ENCODE measurements around the gene PIANP. TPM values are rescaled to one million over a fixed set of nuclear protein-coding genes. Genes with fewer than 3 reads are reported as not detected.

The PIANP gene
- total RNA-seq, 2 experiments from 2014 or later: 0.98 to 15.2 TPM

GRCh38 chr12:6724409-6724797 lies 23.8 kb upstream of the PIANP start:
- peaks cover 50% of the 10 kb centered on the region for H3K4me1 ChIP-seq (ENCODE audit: insufficient read depth, low read length, poor library complexity, severe bottlenecking)
- no peaks in the 10 kb centered on the region for H3K9me3 ChIP-seq (ENCODE audit: low read length)
- peaks cover 16% of the 10 kb centered on the region for H3K36me3 ChIP-seq (ENCODE audit: insufficient read depth, low read length)
- intact Hi-C loops (cut with micrococcal nuclease; ENCODE audit: unreplicated experiment): loop anchor here (1.0 kb wide), 4 partner anchors 27 to 61 kb away; partner anchors contain the start of genes ING4, MLF2 and ZNF384
- no peaks in the 10 kb centered on the region for H4K20me1 ChIP-seq (ENCODE audit: insufficient read depth, low read length)
- peak overlapping the region; percentile 76 for H3K4me3 ChIP-seq (ENCODE audit: low read depth, low read length, poor library complexity, severe bottlenecking)
- TF ChIP-seq EZH2phosphoT487 (IDR thresholded peaks at IDR 0.05; ENCODE audit: borderline replicate concordance, low read depth, low read length): no peak
- ChIA-PET POLR2A (interaction anchor here (0.6 to 3.3 kb wide), 24 partner anchors 9 to 230 kb away, joined by 3 to 16 read pairs (median 4); partner anchors contain the start of genes CDCA3, GNB3, MLF2 and SPSB2), CTCF (ENCODE audit: unreplicated experiment) (interaction anchor here (0.6 to 1.4 kb wide), 6 partner anchors 18 to 142 kb away, joined by 3 to 9 read pairs (median 3); partner anchors contain the start of gene PTMS)
- H3K27ac ChIP-seq (ENCODE audit: low read depth, low read length, poor library complexity, severe bottlenecking): peak overlapping the region; percentile 77
- peaks cover 11% of the 10 kb centered on the region; the same call in 1 of the 2 replicates for H3K79me2 ChIP-seq (ENCODE audit: insufficient read depth, low read depth, low read length)
- no peaks in the 10 kb centered on the region for H3K9me2 ChIP-seq (ENCODE audit: insufficient read depth, low read length)
- peak overlapping the region; percentile 90 for H3K4me2 ChIP-seq (ENCODE audit: low read length)
- H2AFZ ChIP-seq (ENCODE audit: low read length): peak overlapping the region; percentile 72; the same call in 1 of the 2 replicates
- BruUV-seq (replicated peaks): no TSS peak
- peak; percentile 75 for DNase-seq (ENCODE audit: low spot score)

- DNase-seq (ENCODE audit: low spot score): peak; percentile 100
- Histone ChIP-seq H3K36me3 (ENCODE audit: insufficient read depth, low read length) (peaks cover 10% of the 10 kb centered on the region), H2AFZ (ENCODE audit: low read length) (peak within 1 kb of the TSS; percentile 72; the same call in 1 of the 2 replicates), H3K4me2 (ENCODE audit: low read length) (peak within 1 kb of the TSS; percentile 90), H3K9me3 (ENCODE audit: low read length) (no peaks in the 10 kb centered on the region), H4K20me1 (ENCODE audit: insufficient read depth, low read length) (no peaks in the 10 kb centered on the region), H3K4me3 (ENCODE audit: low read depth, low read length, poor library complexity, severe bottlenecking) (peak within 1 kb of the TSS; percentile 76), H3K4me1 (ENCODE audit: insufficient read depth, low read length, poor library complexity, severe bottlenecking) (peaks cover 52% of the 10 kb centered on the region), H3K79me2 (ENCODE audit: insufficient read depth, low read depth, low read length) (peaks cover 11% of the 10 kb centered on the region; the same call in 1 of the 2 replicates), H3K27ac (ENCODE audit: low read depth, low read length, poor library complexity, severe bottlenecking) (peak within 1 kb of the TSS; percentile 77), H3K9me2 (ENCODE audit: insufficient read depth, low read length) (no peaks in the 10 kb centered on the region)
- CTCF ChIA-PET (ENCODE audit: unreplicated experiment): interaction anchor here (0.6 to 1.4 kb wide), 7 partner anchors 17 to 348 kb away, joined by 3 to 9 read pairs (median 3); no protein-coding TSS in a partner anchor
- TF ChIP-seq EZH2phosphoT487 (IDR thresholded peaks at IDR 0.05; ENCODE audit: borderline replicate concordance, low read depth, low read length) (no peak), CTCF (conservative IDR thresholded peaks at IDR 0.05; ENCODE audit: low read length) (peak; percentile 25; the same call in 1 of the 2 replicates)
- intact Hi-C loops (cut with micrococcal nuclease; ENCODE audit: unreplicated experiment): loop anchor here (1.0 kb wide), 4 partner anchors 27 to 61 kb away; partner anchors contain the start of genes ING4, MLF2 and ZNF384
- POLR2A ChIA-PET: interaction anchor here (0.5 to 3.3 kb wide), 28 partner anchors 10 to 229 kb away, joined by 3 to 16 read pairs (median 4); partner anchors contain the start of genes CDCA3, GNB3, MLF2 and SPSB2
- BruUV-seq (replicated peaks): no TSS peak
Measured at GRCh38 chr12:6723607-6724408, 23.2 kb upstream of the PIANP start, which contains the start of gene COPS7A. Gene COPS7A, plus strand, starts transcription at chr12:6724046. Its CDS starts 611 bp downstream, at chr12:6724657.

- intact Hi-C loops (cut with micrococcal nuclease; ENCODE audit: unreplicated experiment): no loop called here
- Histone ChIP-seq H3K9me3 (ENCODE audit: low read length) (no peaks in the 10 kb centered on the region), H3K79me2 (ENCODE audit: insufficient read depth, low read depth, low read length) (peaks cover 11% of the 10 kb centered on the region; the same call in 1 of the 2 replicates), H3K9me2 (ENCODE audit: insufficient read depth, low read length) (no peaks in the 10 kb centered on the region), H3K4me3 (ENCODE audit: low read depth, low read length, poor library complexity, severe bottlenecking) (peak overlapping the region; percentile 76), H3K36me3 (ENCODE audit: insufficient read depth, low read length) (peaks cover 1% of the 10 kb centered on the region; the same call in 1 of the 2 replicates), H3K4me2 (ENCODE audit: low read length) (peak overlapping the region; percentile 90), H3K27ac (ENCODE audit: low read depth, low read length, poor library complexity, severe bottlenecking) (peak overlapping the region; percentile 77), H4K20me1 (ENCODE audit: insufficient read depth, low read length) (no peaks in the 10 kb centered on the region), H3K4me1 (ENCODE audit: insufficient read depth, low read length, poor library complexity, severe bottlenecking) (peaks cover 52% of the 10 kb centered on the region), H2AFZ (ENCODE audit: low read length) (0 out of 2 replicates have a peak overlapping the region, but pooled peaks have one; percentile 18)
- ChIA-PET POLR2A (interaction anchor here (0.7 to 3.3 kb wide), 16 partner anchors 9 to 162 kb away, joined by 3 to 16 read pairs (median 5); partner anchors contain the start of genes GNB3, MLF2 and ZNF384), CTCF (ENCODE audit: unreplicated experiment) (interaction anchor here (1.4 kb wide), 1 partner anchor 24 kb away, joined by 9 read pairs; no protein-coding TSS in a partner anchor)
- no TSS peak for BruUV-seq (replicated peaks)
- DNase-seq (ENCODE audit: low spot score): no peak
- TF ChIP-seq CTCF (conservative IDR thresholded peaks at IDR 0.05; ENCODE audit: low read length) (no peak), EZH2phosphoT487 (IDR thresholded peaks at IDR 0.05; ENCODE audit: borderline replicate concordance, low read depth, low read length) (no peak)
Measured at GRCh38 chr12:6722863-6723262, 22.2 kb upstream of the PIANP start.

Data from OCI-LY7 (cell line).